HCT116 (cell line): ENCODE measurements around the gene EGFR. TPM values are rescaled to one million over a fixed set of nuclear protein-coding genes. Genes with fewer than 3 reads are reported as not detected.

Experiments used
- ATAC-seq: fragments of 200-7000 bp; cut with Tn5 transposase; 2 replicates; pipeline ENCODE4 v1.9.1; 2020; ENCODE audit warnings: mild to moderate bottlenecking, moderate library complexity
- BruUV-seq: library from RNA; stranded (reverse); fragments of 400-500 nt; replicated peaks from 2 replicates; lab custom pipeline; 2021; lab: Mats Ljungman, UMichigan
- CTCF ChIA-PET: fragments of 300-600 bp; sonication (Branson Sonifier 250); formaldehyde crosslinking; loops from one replicate; lab custom pipeline; 2021; ENCODE audit warnings: antibody characterized with exemption; lab: Charles Lee
- POLR2A ChIA-PET: fragments of 300-600, 350-600 bp; sonication (Branson Sonifier 250); formaldehyde crosslinking; loops from one replicate; lab custom pipeline; 2021; ENCODE audit warnings: antibody characterized with exemption; lab: Charles Lee
- RAD21 ChIA-PET, 2 experiments: fragments of 300-600 bp; sonication (Branson Sonifier 250); formaldehyde crosslinking; loops; one replicate each; lab custom pipeline; 2023; ENCODE audit warnings: low total read pairs in 2 of 2; ENCODE audit not compliant: uncharacterized antibody in 2 of 2, unreplicated experiment in 2 of 2, low non-redundant PET in 1 of 2; lab: Charles Lee
- DNase-seq: peaks from one replicate; pipeline ENCODE4 v3.0.0-alpha.2; 2010; ENCODE audit warnings: low read depth, low spot score
- H2AFZ ChIP-seq: fragments of 200-600 bp; shearing (Covaris generic), sonication (generic); 2 replicates; pipeline ENCODE4 v1.6.1; 2017; ENCODE audit warnings: low read depth, mixed run types, mixed read lengths, antibody characterized with exemption, low read length; ENCODE audit not compliant: poor library complexity, severe bottlenecking
- H3K27ac ChIP-seq: 2 replicates; pipeline ENCODE4 v1.5.1; 2012; ENCODE audit warnings: low read depth, low read length
- H3K27me3 ChIP-seq: fragments of 200-600 bp; sonication (generic); 2 replicates; pipeline ENCODE4 v1.6.1; 2016; ENCODE audit warnings: mixed run types, low read length, mixed read lengths; ENCODE audit not compliant: insufficient read depth
- H3K36me3 ChIP-seq, 2 experiments: fragments of 200-500 bp in 1 of 2; fragments of 200-600 bp in 1 of 2; sonication (Bioruptor generic) in 1 of 2; sonication (generic) in 1 of 2; 2 replicates each; pipeline versions ENCODE4 v1.5.1 to v1.6.1; 2014 to 2016; ENCODE audit warnings: low read length in 2 of 2, inconsistent platforms in 1 of 2, mixed read lengths in 1 of 2, mixed run types in 1 of 2; ENCODE audit not compliant: insufficient read depth in 2 of 2, control insufficient read depth in 1 of 2
- H3K4me1 ChIP-seq, 2 experiments: fragments of 200-600 bp in 1 of 2; sonication (generic) in 1 of 2; 2 replicates each; pipeline versions ENCODE4 v1.5.1 to v1.6.1; 2012 to 2017; ENCODE audit warnings: low read length in 2 of 2, inconsistent platforms in 1 of 2, mild to moderate bottlenecking in 1 of 2, mixed read lengths in 1 of 2, mixed run types in 1 of 2, moderate library complexity in 1 of 2; ENCODE audit not compliant: insufficient read depth in 2 of 2, control insufficient read depth in 1 of 2
- H3K4me2 ChIP-seq: fragments of 200-600 bp; sonication (generic); 2 replicates; pipeline ENCODE4 v1.6.1; 2017; ENCODE audit warnings: mixed run types, low read length, mixed read lengths
- H3K4me3 ChIP-seq, 2 experiments: fragments of 200-600 bp in 1 of 2; sonication (generic) in 1 of 2; replicated peaks in 1 of 2; 2 replicates each; pipeline ENCODE4 v1.5.1; 2011 to 2016; ENCODE audit warnings: low read length in 2 of 2, control low read depth in 1 of 2, low read depth in 1 of 2, mild to moderate bottlenecking in 1 of 2, mixed read lengths in 1 of 2, mixed run types in 1 of 2
- H3K79me2 ChIP-seq: fragments of 200-600 bp; sonication (generic); 2 replicates; pipeline ENCODE4 v1.6.1; 2017; ENCODE audit warnings: mild to moderate bottlenecking, mixed run types, low read length, moderate library complexity, mixed read lengths; ENCODE audit not compliant: insufficient read depth
- H3K9ac ChIP-seq: fragments of 200-600 bp; sonication (generic); 2 replicates; pipeline ENCODE4 v1.6.1; 2016; ENCODE audit warnings: low read length, mixed read lengths
- H3K9me2 ChIP-seq: fragments of 200-600 bp; sonication (generic), shearing (Covaris generic); 2 replicates; pipeline ENCODE4 v1.6.1; 2017; ENCODE audit warnings: mixed run types, mild to moderate bottlenecking, moderate library complexity; ENCODE audit not compliant: insufficient read depth
- H3K9me3 ChIP-seq, 2 experiments: fragments of 200-500 bp in 1 of 2; fragments of 200-600 bp in 1 of 2; sonication (Bioruptor generic) in 1 of 2; sonication (generic) in 1 of 2; 2 replicates each; pipeline ENCODE4 v1.6.1; 2014 to 2017; ENCODE audit warnings: low read length in 2 of 2, mixed read lengths in 2 of 2, inconsistent platforms in 1 of 2, low read depth in 1 of 2, mild to moderate bottlenecking in 1 of 2, mixed run types in 1 of 2, moderate library complexity in 1 of 2; ENCODE audit not compliant: control insufficient read depth in 1 of 2, insufficient read depth in 1 of 2
- H4K20me1 ChIP-seq: fragments of 200-600 bp; sonication (generic), shearing (Covaris generic); 2 replicates; pipeline ENCODE4 v1.6.1; 2017; ENCODE audit warnings: mixed run types, mild to moderate bottlenecking, moderate library complexity; ENCODE audit not compliant: insufficient read depth
- CBX3 ChIP-seq: IDR thresholded peaks from 2 replicates; pipeline ENCODE4 v1.6.1; 2012; ENCODE audit warnings: low read depth
- CEBPB ChIP-seq: IDR thresholded peaks from 2 replicates; pipeline ENCODE4 v1.6.1; 2012; ENCODE audit warnings: low read depth
- EGR1 ChIP-seq: IDR thresholded peaks from 2 replicates; pipeline ENCODE4 v1.6.1; 2012; ENCODE audit warnings: low read depth
- EZH2 ChIP-seq: fragments of 200-600 bp; sonication (generic); IDR thresholded peaks from 2 replicates; pipeline ENCODE4 v1.6.1; 2017; ENCODE audit warnings: antibody characterized with exemption, mixed run types
- EZH2phosphoT487 ChIP-seq: fragments of 200-600 bp; IDR thresholded peaks from 2 replicates; pipeline ENCODE4 v1.6.1; 2018; ENCODE audit warnings: antibody characterized with exemption, borderline replicate concordance
- FOSL1 ChIP-seq: IDR thresholded peaks from 2 replicates; pipeline ENCODE4 v1.6.1; 2012; ENCODE audit warnings: low read depth
- JUND ChIP-seq: IDR thresholded peaks from 2 replicates; pipeline ENCODE4 v1.6.1; 2012
- POLR2AphosphoS5 ChIP-seq: IDR thresholded peaks from 2 replicates; pipeline ENCODE4 v1.6.1; 2011; ENCODE audit warnings: mild to moderate bottlenecking, low read depth, low read length, moderate library complexity
- REST ChIP-seq: IDR thresholded peaks from 2 replicates; pipeline ENCODE4 v1.6.1; 2012; ENCODE audit warnings: low read depth
- SIN3A ChIP-seq: IDR thresholded peaks from 2 replicates; pipeline ENCODE4 v1.6.1; 2012; ENCODE audit warnings: low read depth
- SP1 ChIP-seq: IDR thresholded peaks from 2 replicates; pipeline ENCODE4 v1.6.1; 2012; ENCODE audit warnings: low read depth
- TCF7L2 ChIP-seq: IDR thresholded peaks from 2 replicates; pipeline ENCODE4 v1.7.0; 2011; ENCODE audit warnings: borderline replicate concordance, inconsistent platforms; ENCODE audit not compliant: insufficient read depth, insufficient read length; ENCODE audit errors: extremely low read depth
- intact Hi-C: fragments of 100-400 bp; cut with micrococcal nuclease; formaldehyde crosslinking; loops from 2 replicates; pipeline ENCODE4 v1.10.0; 2022
- total RNA-seq: library from RNA; stranded (reverse); gene quantifications from one replicate; pipeline ENCODE4 v1.2.1, GENCODE V29; 2021; ENCODE audit not compliant: unreplicated experiment
- TF ChIP-seq, protein P1 (sequence below): IDR thresholded peaks from 2 replicates; pipeline ENCODE4 v1.6.1; 2012
- TF ChIP-seq, protein P2 (sequence below), 3 experiments: fragments of 200-600 bp in 1 of 3; sonication (generic) in 1 of 3; IDR thresholded peaks in 2 of 3; conservative IDR thresholded peaks in 1 of 3; 2 replicates each; pipeline ENCODE4 v1.5.1; 2012 to 2017; ENCODE audit warnings: low read depth in 2 of 3, low read length in 2 of 3, antibody characterized with exemption in 1 of 3, borderline replicate concordance in 1 of 3, control low read depth in 1 of 3, mild to moderate bottlenecking in 1 of 3, mixed read lengths in 1 of 3, mixed run types in 1 of 3, moderate library complexity in 1 of 3; ENCODE audit not compliant: insufficient read depth in 1 of 3

The EGFR gene
- total RNA-seq, 1 experiment from 2014 or later: 71.5 TPM

GRCh38 chr7:54985426-54986330, 33.1 kb upstream of the EGFR start:
- DNase-seq: peak; percentile 18
- H3K9me3 ChIP-seq: no peaks in the 10 kb centered on the region
- no peak overlapping the region for H3K9ac ChIP-seq
- no peaks in the 10 kb centered on the region for H3K36me3 ChIP-seq
- no TSS peak for BruUV-seq
- H2AFZ ChIP-seq: no peak overlapping the region
- peak; percentile 64 for ATAC-seq
- ChIA-PET POLR2A (no interaction called here), RAD21 (no interaction called here), CTCF (no interaction called here)
- H3K27ac ChIP-seq: no peak overlapping the region
- peak overlapping the region; percentile 47 for H3K4me2 ChIP-seq
- no peak overlapping the region for H3K4me3 ChIP-seq
- no peaks in the 10 kb centered on the region for H3K27me3 ChIP-seq
- TF ChIP-seq FOSL1 (peak; percentile 65; the same call in 1 of the 2 replicates), CEBPB (no peak; the same call in 1 of the 2 replicates), JUND (peak; percentile 58; the same call in 1 of the 2 replicates), EZH2 (no peak), SP1 (peak; percentile 39)
- peaks cover 0 to 15% of the 10 kb centered on the region in 2 experiments; a peak in 1 of 4 replicates for H3K4me1 ChIP-seq
- no peaks in the 10 kb centered on the region for H4K20me1 ChIP-seq
- H3K9me2 ChIP-seq: no peaks in the 10 kb centered on the region
- intact Hi-C loops: no loop called here
- H3K79me2 ChIP-seq: no peaks in the 10 kb centered on the region

- Histone ChIP-seq H4K20me1 (no peaks in the 10 kb centered on the region), H3K27me3 (no peaks in the 10 kb centered on the region), H3K79me2 (no peaks in the 10 kb centered on the region), H3K9ac (no peak overlapping the region), H3K36me3 (no peaks in the 10 kb centered on the region), H3K4me2 (no peak overlapping the region), H3K9me2 (no peaks in the 10 kb centered on the region), H2AFZ (no peak overlapping the region), H3K27ac (no peak overlapping the region), H3K4me1 (peaks cover 0 to 15% of the 10 kb centered on the region in 2 experiments; a peak in 1 of 4 replicates), H3K4me3 (no peak overlapping the region), H3K9me3 (no peaks in the 10 kb centered on the region)
- DNase-seq: no peak
- no peak for ATAC-seq
- ChIA-PET CTCF (no interaction called here), POLR2A (no interaction called here), RAD21 (no interaction called here)
- BruUV-seq: no TSS peak
- intact Hi-C loops: no loop called here
- no peak for TF ChIP-seq SIN3A
- no peak for TF ChIP-seq CBX3
- no peak for TF ChIP-seq CEBPB
- TF ChIP-seq, protein P1, sequence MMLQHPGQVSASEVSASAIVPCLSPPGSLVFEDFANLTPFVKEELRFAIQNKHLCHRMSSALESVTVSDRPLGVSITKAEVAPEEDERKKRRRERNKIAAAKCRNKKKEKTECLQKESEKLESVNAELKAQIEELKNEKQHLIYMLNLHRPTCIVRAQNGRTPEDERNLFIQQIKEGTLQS: no peak
- TF ChIP-seq EGR1: no peak
- no peak for TF ChIP-seq JUND
- TF ChIP-seq TCF7L2: no peak
- TF ChIP-seq SP1: no peak
- TF ChIP-seq, protein P2, sequence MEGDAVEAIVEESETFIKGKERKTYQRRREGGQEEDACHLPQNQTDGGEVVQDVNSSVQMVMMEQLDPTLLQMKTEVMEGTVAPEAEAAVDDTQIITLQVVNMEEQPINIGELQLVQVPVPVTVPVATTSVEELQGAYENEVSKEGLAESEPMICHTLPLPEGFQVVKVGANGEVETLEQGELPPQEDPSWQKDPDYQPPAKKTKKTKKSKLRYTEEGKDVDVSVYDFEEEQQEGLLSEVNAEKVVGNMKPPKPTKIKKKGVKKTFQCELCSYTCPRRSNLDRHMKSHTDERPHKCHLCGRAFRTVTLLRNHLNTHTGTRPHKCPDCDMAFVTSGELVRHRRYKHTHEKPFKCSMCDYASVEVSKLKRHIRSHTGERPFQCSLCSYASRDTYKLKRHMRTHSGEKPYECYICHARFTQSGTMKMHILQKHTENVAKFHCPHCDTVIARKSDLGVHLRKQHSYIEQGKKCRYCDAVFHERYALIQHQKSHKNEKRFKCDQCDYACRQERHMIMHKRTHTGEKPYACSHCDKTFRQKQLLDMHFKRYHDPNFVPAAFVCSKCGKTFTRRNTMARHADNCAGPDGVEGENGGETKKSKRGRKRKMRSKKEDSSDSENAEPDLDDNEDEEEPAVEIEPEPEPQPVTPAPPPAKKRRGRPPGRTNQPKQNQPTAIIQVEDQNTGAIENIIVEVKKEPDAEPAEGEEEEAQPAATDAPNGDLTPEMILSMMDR (IDR thresholded peaks at IDR 0.05 in 2 of 3, conservative IDR thresholded peaks at IDR 0.05 in 1 of 3; ENCODE audit: borderline replicate concordance in 1 of 3, insufficient read depth in 1 of 3, low read depth in 2 of 3, low read length in 2 of 3): no peak
- TF ChIP-seq EZH2phosphoT487: no peak
- no peak for TF ChIP-seq POLR2AphosphoS5
- no peak for TF ChIP-seq REST
- no peak for TF ChIP-seq EZH2
Measured at GRCh38 chr7:54986716-54987115, 32.1 kb upstream of the EGFR start.
